GM18502 (cell line): ENCODE measurements around the gene NDC80.
"Not testable (repeated sequence)": the region's sequence is repeated elsewhere in the genome, so short reads cannot be mapped to it uniquely, and the experiment has no call there.

Source experiments
- ATAC-seq: cut with Tn5 transposase; IDR thresholded peaks from one replicate; pipeline ENCODE4 v1.9.1; 2021; ENCODE audit warnings: mild to moderate bottlenecking; ENCODE audit not compliant: unreplicated experiment, poor library complexity

NDC80 gene

DNA sequence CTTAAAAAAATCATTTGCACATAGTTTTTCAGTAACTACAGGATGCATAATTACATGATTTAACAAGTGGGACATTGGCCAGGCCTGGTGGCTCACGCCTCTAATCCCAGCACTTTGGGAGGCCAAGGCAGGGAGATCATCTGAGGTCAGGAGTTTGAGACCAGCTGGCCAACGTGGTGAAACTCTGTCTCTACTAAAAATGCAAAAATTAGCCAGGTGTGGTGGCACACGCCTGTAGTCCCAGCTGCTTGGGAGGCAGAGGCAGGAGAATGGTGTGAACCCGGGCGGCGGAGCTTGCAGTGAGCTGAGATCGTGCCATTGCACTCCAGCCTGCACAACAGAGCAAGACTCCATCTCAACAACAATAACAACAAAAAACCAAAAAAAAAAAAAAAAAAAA is 90.9 kb downstream of the NDC80 start:
- not testable (repeated sequence) for ATAC-seq

- peak; percentile 54 for ATAC-seq
Observed at GRCh38 chr18:2662990-2663389, 91.6 kb downstream of the NDC80 start.
